Measurements from ENCODE around the gene RYR1.

DNA sequence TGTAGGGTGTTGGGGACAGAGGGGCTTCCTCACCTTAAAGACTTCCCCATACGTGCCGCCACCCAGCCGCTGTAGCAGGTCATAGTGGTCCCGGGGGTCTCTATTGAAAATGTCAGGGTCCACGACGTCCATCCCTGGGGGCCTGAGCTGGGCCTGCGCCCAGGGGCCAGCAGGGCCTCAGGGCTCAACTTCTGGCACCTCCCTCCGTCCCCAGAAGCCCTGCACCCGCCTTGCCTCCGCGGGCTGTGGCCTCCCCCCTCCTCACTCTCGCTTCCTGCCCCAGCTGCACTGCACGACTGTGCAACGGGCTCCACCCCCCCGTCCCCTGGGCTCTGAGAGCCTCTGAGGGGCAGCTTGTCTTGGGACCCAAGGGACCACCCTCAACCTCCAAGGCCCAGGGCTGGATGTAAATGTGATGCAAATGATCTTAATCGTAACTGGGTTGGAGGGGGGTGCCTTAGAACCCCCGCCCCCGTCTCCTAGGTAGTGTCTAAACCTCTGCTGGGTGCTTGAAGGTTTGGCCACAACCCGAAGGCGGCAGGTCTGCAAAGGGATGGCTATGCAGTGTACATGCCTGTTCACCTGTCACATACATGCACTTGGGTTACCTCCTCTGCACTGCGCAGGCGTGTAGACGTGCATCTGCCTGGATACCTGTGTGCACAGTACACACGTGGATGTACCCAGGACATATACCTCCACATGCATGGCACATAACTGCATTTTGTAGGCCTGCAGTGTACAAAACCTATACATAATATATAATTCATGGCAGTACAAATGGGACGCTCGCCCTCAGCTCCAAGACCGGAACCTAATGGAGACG, 184.5 kb downstream of the RYR1 start, which contains the start of gene MAP4K1:
- TF ChIP-seq CTCF (conservative IDR thresholded peaks at IDR 0.05; ENCODE audit: low read length), result no peak
- no peak for TF ChIP-seq EZH2phosphoT487 (IDR thresholded peaks at IDR 0.05; ENCODE audit: borderline replicate concordance, low read depth, low read length)

Data from OCI-LY7 (cell line).